H1 (cell line): ENCODE data around the gene SYNDIG1. TPM values are rescaled to one million over a fixed set of nuclear protein-coding genes. Genes with fewer than 3 reads are reported as not detected.

ENCODE experiments used
- MAFK ChIP-seq: IDR thresholded peaks from 2 replicates; pipeline ENCODE4 v1.6.1; 2012; ENCODE audit warnings: low read depth, mild to moderate bottlenecking, improper control_type of control experiment, low read length
- polyA plus RNA-seq, 7 experiments: library from polyadenylated mRNA; depleted of rRNA in 3 of 7; stranded (reverse) in 5 of 7; unstranded in 2 of 7; fragments of >200 nt in 5 of 7; fragments of 200-250 nt in 2 of 7; gene quantifications; 1 replicate in 5 of 7; 2 replicates in 1 of 7; 4 replicates in 1 of 7; pipeline versions ENCODE4 v1.2.1 to v1.2.3, GENCODE V29; 2011 to 2013; ENCODE audit warnings: missing spikeins in 2 of 7, mixed read lengths in 2 of 7
- total RNA-seq: library from RNA; stranded (reverse); fragmentation: NEBNext Ultra II Directional; extraction: Animal tissue kit (Norgen Biotek cat#: 25700); gene quantifications from 2 replicates; pipeline ENCODE4 v1.2.1, GENCODE V29; 2021
- TF ChIP-seq, protein P1 (sequence below): fragments of 300-600 bp; sonication (generic); IDR thresholded peaks from 2 replicates; pipeline ENCODE4 v1.7.1; 2012; ENCODE audit warnings: low read length, moderate library complexity, mild to moderate bottlenecking, inconsistent platforms; ENCODE audit not compliant: insufficient replicate concordance

SYNDIG1 gene
- total and polyA plus RNA-seq, 2 of the 8 experiments (the other 6 are each of a cell fraction or from before 2014, with no cell fraction given) = 6.5 to 7.8 TPM

GRCh38 chr20:24583169-24583792 lies 113.9 kb downstream of the SYNDIG1 start (continued):
- TF ChIP-seq, protein P1, sequence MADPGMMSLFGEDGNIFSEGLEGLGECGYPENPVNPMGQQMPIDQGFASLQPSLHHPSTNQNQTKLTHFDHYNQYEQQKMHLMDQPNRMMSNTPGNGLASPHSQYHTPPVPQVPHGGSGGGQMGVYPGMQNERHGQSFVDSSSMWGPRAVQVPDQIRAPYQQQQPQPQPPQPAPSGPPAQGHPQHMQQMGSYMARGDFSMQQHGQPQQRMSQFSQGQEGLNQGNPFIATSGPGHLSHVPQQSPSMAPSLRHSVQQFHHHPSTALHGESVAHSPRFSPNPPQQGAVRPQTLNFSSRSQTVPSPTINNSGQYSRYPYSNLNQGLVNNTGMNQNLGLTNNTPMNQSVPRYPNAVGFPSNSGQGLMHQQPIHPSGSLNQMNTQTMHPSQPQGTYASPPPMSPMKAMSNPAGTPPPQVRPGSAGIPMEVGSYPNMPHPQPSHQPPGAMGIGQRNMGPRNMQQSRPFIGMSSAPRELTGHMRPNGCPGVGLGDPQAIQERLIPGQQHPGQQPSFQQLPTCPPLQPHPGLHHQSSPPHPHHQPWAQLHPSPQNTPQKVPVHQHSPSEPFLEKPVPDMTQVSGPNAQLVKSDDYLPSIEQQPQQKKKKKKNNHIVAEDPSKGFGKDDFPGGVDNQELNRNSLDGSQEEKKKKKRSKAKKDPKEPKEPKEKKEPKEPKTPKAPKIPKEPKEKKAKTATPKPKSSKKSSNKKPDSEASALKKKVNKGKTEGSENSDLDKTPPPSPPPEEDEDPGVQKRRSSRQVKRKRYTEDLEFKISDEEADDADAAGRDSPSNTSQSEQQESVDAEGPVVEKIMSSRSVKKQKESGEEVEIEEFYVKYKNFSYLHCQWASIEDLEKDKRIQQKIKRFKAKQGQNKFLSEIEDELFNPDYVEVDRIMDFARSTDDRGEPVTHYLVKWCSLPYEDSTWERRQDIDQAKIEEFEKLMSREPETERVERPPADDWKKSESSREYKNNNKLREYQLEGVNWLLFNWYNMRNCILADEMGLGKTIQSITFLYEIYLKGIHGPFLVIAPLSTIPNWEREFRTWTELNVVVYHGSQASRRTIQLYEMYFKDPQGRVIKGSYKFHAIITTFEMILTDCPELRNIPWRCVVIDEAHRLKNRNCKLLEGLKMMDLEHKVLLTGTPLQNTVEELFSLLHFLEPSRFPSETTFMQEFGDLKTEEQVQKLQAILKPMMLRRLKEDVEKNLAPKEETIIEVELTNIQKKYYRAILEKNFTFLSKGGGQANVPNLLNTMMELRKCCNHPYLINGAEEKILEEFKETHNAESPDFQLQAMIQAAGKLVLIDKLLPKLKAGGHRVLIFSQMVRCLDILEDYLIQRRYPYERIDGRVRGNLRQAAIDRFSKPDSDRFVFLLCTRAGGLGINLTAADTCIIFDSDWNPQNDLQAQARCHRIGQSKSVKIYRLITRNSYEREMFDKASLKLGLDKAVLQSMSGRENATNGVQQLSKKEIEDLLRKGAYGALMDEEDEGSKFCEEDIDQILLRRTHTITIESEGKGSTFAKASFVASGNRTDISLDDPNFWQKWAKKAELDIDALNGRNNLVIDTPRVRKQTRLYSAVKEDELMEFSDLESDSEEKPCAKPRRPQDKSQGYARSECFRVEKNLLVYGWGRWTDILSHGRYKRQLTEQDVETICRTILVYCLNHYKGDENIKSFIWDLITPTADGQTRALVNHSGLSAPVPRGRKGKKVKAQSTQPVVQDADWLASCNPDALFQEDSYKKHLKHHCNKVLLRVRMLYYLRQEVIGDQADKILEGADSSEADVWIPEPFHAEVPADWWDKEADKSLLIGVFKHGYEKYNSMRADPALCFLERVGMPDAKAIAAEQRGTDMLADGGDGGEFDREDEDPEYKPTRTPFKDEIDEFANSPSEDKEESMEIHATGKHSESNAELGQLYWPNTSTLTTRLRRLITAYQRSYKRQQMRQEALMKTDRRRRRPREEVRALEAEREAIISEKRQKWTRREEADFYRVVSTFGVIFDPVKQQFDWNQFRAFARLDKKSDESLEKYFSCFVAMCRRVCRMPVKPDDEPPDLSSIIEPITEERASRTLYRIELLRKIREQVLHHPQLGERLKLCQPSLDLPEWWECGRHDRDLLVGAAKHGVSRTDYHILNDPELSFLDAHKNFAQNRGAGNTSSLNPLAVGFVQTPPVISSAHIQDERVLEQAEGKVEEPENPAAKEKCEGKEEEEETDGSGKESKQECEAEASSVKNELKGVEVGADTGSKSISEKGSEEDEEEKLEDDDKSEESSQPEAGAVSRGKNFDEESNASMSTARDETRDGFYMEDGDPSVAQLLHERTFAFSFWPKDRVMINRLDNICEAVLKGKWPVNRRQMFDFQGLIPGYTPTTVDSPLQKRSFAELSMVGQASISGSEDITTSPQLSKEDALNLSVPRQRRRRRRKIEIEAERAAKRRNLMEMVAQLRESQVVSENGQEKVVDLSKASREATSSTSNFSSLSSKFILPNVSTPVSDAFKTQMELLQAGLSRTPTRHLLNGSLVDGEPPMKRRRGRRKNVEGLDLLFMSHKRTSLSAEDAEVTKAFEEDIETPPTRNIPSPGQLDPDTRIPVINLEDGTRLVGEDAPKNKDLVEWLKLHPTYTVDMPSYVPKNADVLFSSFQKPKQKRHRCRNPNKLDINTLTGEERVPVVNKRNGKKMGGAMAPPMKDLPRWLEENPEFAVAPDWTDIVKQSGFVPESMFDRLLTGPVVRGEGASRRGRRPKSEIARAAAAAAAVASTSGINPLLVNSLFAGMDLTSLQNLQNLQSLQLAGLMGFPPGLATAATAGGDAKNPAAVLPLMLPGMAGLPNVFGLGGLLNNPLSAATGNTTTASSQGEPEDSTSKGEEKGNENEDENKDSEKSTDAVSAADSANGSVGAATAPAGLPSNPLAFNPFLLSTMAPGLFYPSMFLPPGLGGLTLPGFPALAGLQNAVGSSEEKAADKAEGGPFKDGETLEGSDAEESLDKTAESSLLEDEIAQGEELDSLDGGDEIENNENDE = no peak
- no peak for TF ChIP-seq MAFK
